Activated CD8-positive, alpha-beta memory T cell treated with anti-CD3 and anti-CD28 coated beads, Interleukin-2, amount 50 U/mL, for 24 hours (primary cell): ENCODE measurements around the gene SPACDR.

Source experiments
- DNase-seq: peaks from one replicate; pipeline ENCODE4 v3.0.0-alpha.2; 2020; ENCODE audit errors: extremely low read depth

The SPACDR gene

GRCh38 chr7:100434297-100435144, 29.5 kb downstream of the SPACDR start:
- no peak for DNase-seq

DNA sequence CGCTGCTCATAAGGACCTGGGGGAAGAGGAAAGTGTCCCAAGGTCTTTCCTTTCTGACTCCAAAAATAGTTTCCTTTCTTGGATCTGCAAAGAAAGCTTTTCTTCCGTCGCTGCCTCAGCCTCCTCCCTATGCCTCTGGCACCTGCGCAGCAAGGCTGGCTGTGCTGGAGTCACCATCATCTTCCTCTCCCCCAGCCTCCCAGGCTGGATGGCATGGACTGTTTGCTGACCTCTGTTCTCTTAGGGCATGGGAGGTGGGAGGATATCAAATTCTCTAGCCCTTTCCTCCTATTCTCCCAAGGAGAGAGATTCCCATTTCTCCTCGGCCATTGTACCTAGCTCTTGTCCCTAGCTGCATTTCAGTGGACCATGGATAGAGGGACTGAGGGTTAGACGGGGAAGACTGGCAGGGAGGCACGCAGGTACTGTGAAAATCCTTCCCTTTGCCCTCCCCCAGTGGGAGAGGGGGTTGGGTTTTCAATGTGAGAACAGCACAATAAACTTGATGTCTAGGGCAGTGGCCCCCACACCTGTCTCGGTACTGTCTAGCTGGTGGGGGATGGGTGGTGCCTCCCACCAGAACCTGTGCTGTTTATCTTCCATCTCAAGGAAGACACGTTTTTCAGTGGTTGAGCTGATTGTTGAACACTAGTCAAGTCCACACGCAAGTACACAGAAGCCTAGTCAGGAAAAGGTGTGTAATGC, 30.3 kb downstream of the SPACDR start:
- DNase-seq: no peak

DNA sequence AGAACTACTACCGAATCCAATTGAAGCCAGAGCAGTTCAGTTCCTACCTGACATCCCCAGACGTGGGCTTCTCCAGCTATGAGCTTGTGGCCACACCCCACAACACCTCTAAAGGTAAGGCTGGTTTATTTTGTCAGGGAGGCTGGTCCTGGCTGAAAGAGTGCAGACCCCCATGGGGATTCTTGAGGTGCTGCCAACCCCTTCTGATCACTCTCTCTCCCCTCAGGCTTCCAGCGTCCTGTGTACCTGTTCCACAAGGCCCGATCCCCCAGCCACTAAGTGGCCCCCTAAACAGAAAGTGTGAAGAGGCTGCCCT, 30.8 kb downstream of the SPACDR start:
- DNase-seq: no peak

DNA sequence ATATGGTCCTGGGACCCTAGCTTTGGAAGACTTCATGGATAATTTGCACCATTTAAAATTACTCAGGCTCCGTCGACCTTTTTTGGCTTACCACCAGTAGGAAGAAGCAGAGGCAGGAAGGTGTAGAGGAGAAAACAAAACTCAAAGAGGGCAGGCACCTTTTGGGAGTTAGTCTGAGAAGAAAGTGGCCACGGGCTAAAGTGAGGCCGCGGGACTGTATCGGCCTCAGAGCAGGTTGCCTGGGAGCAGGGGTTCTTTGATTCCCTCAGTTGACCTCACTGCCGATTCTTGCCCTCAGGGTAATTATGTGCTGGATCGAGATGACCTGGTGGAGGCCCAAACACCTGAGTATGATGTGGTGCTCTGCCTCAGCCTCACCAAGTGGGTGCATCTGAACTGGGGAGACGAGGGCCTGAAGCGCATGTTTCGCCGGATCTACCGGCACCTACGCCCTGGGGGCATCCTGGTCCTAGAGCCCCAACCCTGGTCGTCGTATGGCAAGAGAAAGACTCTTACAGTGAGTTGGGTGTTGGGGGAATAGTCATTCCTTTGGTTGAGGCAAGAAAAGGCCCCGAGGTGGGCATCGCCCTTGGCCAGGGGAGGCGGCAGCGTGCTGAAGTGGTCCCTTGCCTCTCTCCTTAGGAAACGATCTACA, 31.3 kb downstream of the SPACDR start:
- no peak for DNase-seq

- DNase-seq: no peak
Observed at GRCh38 chr7:100432053-100432452, 32.0 kb downstream of the SPACDR start.

DNA sequence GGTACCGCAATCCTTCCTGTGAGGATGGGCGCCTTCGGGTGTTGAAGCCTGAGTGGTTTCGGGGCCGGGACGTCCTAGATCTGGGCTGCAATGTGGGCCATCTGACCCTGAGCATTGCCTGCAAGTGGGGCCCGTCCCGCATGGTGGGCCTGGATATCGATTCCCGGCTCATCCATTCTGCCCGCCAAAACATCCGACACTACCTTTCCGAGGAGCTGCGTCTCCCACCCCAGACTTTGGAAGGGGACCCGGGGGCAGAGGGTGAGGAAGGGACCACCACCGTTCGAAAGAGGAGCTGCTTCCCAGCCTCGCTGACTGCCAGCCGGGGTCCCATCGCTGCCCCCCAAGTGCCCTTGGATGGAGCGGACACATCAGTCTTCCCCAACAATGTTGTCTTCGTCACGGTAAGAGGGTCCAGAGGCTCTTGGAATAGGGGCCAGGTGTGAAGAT, 32.7 kb downstream of the SPACDR start:
- no peak for DNase-seq

DNA sequence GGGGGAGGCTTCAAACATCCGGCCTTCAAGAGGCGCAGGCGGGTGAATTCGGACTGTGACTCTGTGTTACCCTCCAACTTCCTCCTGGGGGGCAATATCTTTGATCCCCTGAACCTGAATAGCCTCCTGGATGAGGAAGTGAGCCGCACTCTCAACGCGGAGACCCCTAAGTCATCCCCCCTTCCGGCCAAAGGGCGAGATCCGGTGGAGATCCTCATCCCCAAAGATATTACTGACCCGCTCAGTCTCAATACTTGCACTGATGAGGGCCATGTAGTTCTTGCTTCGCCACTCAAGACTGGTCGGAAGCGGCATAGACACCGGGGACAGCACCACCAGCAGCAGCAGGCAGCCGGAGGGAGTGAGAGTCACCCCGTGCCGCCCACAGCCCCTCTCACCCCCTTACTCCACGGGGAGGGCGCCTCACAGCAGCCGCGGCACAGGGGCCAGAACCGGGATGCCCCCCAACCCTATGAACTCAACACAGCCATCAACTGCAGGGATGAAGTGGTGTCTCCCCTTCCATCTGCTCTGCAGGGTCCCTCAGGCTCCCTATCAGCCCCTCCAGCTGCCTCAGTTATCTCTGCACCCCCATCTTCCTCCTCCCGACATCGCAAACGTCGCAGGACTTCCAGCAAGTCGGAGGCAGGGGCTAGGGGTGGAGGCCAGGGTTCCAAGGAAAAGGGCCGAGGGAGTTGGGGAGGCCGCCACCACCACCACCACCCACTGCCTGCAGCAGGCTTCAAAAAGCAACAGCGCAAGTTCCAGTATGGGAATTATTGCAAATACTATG, 33.4 kb downstream of the SPACDR start:
- DNase-seq: no peak

DNA sequence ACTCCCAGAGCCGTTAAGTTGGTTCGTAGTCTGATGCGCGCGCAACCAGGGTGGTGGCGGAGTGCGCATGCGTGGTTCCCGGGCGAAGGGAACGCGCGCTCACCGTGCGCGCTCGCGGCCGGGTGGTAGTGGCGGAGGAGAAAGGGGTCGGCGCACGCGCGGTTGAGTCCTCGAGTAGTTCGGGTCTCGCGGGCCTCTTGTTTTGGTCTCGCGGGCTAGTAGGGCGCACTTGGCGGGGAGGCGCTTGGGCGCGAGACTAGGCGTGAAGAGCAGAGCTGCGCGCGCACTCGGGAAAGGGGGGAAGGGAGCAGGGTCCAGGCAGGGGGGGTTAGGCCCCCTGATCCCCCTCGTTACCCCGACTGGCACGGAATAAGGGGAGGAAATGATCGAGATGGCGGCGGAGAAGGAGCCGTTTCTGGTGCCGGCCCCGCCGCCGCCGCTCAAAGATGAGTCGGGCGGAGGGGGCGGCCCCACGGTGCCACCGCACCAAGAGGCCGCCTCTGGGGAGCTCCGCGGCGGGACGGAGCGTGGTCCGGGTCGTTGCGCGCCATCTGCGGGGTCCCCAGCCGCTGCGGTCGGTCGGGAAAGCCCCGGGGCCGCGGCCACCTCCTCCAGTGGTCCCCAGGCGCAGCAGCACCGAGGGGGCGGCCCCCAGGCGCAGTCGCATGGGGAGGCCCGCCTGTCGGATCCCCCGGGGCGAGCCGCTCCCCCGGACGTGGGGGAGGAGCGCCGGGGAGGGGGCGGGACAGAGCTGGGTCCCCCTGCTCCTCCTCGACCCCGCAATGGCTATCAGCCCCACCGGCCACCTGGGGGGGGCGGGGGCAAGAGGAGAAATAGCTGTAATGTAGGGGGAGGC, 34.2 kb downstream of the SPACDR start, which contains the start of gene MEPCE:
TSS of gene MEPCE (plus strand) at position 195 of the 856 bp plus-strand sequence. CDS start at position 383, 188 bp downstream.
- peak; percentile 91 for DNase-seq

DNA sequence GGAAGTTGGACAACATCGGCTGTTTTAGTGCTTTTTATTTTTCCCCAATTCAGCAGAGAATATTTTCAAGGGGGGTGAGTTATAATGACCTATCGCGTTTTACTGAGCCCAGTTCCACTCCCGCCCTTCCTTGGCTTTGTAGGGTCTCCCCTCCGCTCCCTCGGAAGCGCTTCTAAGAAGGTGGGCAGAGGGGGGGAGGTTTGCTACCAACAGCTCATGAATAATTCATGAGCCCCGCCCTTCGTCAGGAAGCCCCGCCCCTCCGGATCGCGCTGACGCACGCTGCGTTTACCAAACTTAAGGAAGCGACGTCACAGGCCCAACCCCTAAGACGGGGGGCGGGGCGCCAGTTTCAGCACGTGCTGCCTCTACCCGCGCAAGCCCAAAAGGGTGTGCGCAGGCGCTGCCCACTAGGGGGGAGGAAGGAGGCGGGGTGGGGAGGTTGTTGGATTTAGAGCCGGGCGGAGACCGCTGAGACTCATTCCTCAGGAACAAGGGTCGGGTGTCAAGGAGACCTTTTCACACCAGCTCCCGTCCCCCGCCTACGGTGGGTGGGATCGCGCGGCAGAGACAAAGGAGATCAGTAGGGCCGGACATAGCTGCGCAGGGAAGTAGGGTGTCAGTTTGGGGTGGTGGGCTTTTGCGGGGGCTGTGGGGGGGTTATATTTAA, 35.0 kb downstream of the SPACDR start:
- peak; percentile 100 for DNase-seq

GRCh38 chr7:100428199-100428966, 35.7 kb downstream of the SPACDR start, which contains the start of gene ZCWPW1:
Gene ZCWPW1, minus strand, starts transcription at chr7:100428703. Its CDS starts 8,054 bp downstream, at chr7:100420649.
- peak; percentile 92 for DNase-seq

DNA sequence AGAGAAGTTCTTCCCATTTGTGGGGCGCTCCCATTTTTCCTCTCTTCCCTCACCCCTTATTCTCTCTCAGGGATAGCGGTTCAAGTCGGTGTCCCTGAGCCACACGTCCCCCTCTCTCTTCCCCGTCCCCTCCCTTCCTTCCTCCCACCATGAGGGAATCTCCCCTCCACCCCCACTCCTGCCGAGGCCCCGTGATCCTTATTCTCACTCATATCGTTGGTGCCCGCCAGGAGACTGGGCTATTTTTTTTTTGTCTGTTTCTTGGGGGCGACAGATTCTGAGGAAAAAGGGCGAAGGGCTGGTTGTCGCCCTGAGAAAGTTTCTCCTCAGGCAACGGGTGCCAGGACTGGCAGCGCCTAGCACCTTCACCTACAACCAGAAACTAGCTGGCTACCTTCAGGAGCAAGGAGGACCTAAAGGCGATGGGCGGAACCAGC, 36.3 kb downstream of the SPACDR start:
- DNase-seq: no peak

- no peak for DNase-seq
Observed at GRCh38 chr7:100426516-100426915, 37.5 kb downstream of the SPACDR start.

DNA sequence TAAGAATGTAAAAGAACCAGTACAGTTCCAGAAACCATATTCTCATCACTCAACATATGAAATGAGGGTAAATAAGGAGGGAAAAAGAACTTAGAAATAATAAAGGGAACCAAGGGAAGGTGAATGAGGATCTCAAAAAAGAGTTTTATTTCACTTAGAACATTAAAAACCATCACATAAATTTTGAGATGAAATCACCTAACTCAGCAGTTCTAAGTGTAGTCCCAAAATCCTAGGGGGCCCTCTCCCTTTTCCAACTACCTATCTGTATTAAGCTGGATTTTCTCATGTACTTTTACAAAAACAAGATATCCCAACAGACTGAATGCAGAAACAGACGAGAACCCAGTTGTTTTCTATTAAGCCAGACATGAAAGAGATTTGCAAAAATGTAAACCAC, 38.7 kb downstream of the SPACDR start:
- DNase-seq: no peak

- no peak for DNase-seq
Observed at GRCh38 chr7:100423315-100423714, 40.7 kb downstream of the SPACDR start.

GRCh38 chr7:100419660-100420226, 44.3 kb downstream of the SPACDR start:
- no peak for DNase-seq

DNA sequence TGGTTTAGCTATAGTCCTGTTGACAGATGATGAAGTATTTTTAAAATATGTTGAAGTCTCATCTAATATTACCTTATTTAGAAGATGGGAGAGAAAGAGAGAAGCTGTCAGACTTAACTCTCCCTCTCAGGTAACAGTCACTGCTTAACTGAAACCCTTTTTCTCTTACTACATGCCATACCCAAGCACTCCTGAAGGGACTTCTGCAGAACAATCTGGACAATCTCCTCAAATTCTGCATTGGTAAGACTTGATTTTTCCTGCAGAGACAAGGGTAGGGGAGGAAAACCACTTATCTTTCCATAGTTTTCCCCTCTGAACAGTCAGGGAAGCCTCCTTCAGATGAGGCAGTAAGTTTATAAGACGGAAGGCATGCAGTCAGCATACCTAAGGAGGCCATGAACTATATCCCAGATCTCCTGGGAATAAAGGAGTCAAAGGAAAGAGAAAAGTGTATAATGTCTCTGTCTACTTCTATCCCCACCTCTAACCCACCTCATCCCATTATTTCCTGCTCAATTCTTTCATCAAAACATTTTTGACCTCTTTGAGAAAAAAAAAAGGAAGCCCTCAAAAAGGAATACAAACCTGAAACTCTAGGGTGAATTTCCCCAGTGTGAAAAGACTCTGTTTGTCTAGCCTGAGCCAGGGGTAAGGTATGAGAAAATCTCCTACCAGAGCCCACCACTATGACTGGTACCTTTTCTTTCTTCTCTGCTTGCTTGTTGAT, 45.0 kb downstream of the SPACDR start:
- no peak for DNase-seq

DNA sequence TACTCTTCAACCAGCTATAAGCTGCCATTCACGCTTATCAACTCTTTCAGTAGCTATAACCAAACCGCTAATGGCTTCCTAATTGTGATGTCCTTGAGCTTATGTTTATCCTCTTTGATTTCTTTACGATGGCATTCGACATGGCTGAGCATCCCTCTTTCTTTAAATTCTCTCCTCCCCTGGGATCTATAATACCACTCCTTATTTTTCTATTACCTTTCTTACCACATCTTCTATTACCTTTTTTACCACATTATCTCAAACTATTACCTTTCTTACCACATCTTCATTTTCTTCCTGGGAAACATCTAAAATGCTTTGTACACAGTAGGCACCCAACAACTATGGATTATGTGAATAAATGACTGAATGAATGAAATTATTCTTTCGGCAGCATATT, 48.6 kb downstream of the SPACDR start:
- no peak for DNase-seq

DNA sequence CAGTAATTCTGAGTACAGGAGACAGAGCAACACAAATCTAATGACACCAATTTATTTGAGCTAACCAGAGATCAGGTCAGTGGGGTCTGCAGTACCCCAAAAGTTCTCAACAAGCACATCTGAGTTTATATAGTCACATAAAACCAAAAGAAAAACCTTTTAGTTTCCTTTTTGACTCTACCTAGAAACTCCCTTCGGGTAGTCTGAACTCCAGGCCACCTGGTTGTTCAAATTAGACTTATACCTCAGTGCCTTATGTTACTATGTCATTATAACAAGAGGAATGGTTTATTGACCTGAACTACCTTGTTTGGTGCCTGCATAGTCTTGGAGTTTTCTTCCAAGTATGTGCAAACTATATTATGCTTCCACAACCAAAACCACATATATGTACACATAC, 50.2 kb downstream of the SPACDR start:
- no peak for DNase-seq
